Endothelial cell of umbilical vein (primary cell): Measurements from ENCODE around the gene DLK1. TPM values are rescaled to one million over a fixed set of nuclear protein-coding genes. Genes with fewer than 3 reads are reported as not detected.

Source experiments
- BruUV-seq: library from RNA; stranded (reverse); fragments of 400-500 nt; replicated peaks from 2 replicates; lab custom pipeline; 2021; lab: Mats Ljungman, UMichigan
- CTCF ChIA-PET: fragments of 300-600, 350-600 bp; sonication (Branson Sonifier 250); formaldehyde crosslinking; loops from one replicate; lab custom pipeline; 2021; ENCODE audit warnings: antibody characterized with exemption, inconsistent platforms; lab: Charles Lee
- POLR2A ChIA-PET: fragments of 300-600, 350-600 bp; sonication (Branson Sonifier 250); formaldehyde crosslinking; loops from one replicate; lab custom pipeline; 2021; ENCODE audit warnings: antibody characterized with exemption, inconsistent platforms; lab: Charles Lee
- DNase-seq: peaks from one replicate; pipeline ENCODE4 v3.0.0-alpha.2; 2011; ENCODE audit warnings: low read depth, low spot score
- FAIRE-seq: peaks from 2 replicates; lab custom pipeline; 2011; peaks lifted over from hg19 to GRCh38; lab: Jason Lieb, UNC
- H2AFZ ChIP-seq: 2 replicates; pipeline ENCODE4 v1.6.0; 2012; ENCODE audit warnings: low read depth, low read length, control low read depth, inconsistent platforms
- H3K27ac ChIP-seq: 2 replicates; pipeline ENCODE4 v1.5.1; 2011; ENCODE audit warnings: low read depth, mild to moderate bottlenecking, control low read depth, low read length, moderate library complexity; ENCODE audit not compliant: insufficient read depth
- H3K27me3 ChIP-seq, 2 experiments: 2 replicates each; pipeline versions ENCODE4 v1.6.0 to v1.6.1; 2011; ENCODE audit warnings: low read length in 2 of 2, mixed read lengths in 1 of 2; ENCODE audit not compliant: control insufficient read depth in 2 of 2, insufficient read depth in 2 of 2
- H3K36me3 ChIP-seq, 2 experiments: 2 replicates in 1 of 2; 3 replicates in 1 of 2; pipeline ENCODE4 v1.5.1; 2011; ENCODE audit warnings: low read length in 2 of 2, mild to moderate bottlenecking in 1 of 2, moderate library complexity in 1 of 2; ENCODE audit not compliant: control insufficient read depth in 2 of 2, insufficient read depth in 2 of 2; ENCODE audit errors: extremely low read depth in 1 of 2
- H3K4me1 ChIP-seq: 3 replicates; pipeline ENCODE4 v1.5.1; 2011; ENCODE audit warnings: mild to moderate bottlenecking, low read length; ENCODE audit not compliant: control insufficient read depth, insufficient read depth; ENCODE audit errors: extremely low read depth
- H3K4me2 ChIP-seq: 2 replicates; pipeline ENCODE4 v1.6.1; 2011; ENCODE audit warnings: low read length, control low read depth, mixed read lengths; ENCODE audit not compliant: insufficient read depth
- H3K4me3 ChIP-seq, 3 experiments: fragments of 200-600 bp in 1 of 3; sonication (generic), shearing (Covaris generic) in 1 of 3; replicated peaks in 1 of 3; 2 replicates each; pipeline ENCODE4 v1.5.1; 2011 to 2016; ENCODE audit warnings: control low read depth in 3 of 3, low read length in 3 of 3, mild to moderate bottlenecking in 2 of 3, inconsistent platforms in 1 of 3, low read depth in 1 of 3, moderate library complexity in 1 of 3; ENCODE audit not compliant: insufficient read depth in 1 of 3
- H3K79me2 ChIP-seq: 2 replicates; pipeline ENCODE4 v1.6.0; 2012; ENCODE audit warnings: low read length, inconsistent platforms; ENCODE audit not compliant: control insufficient read depth, insufficient read depth
- H3K9ac ChIP-seq: replicated peaks from 2 replicates; pipeline ENCODE3; 2011; ENCODE audit warnings: low read length, control low read depth; ENCODE audit not compliant: insufficient read depth; ENCODE audit errors: extremely low read depth
- H3K9me1 ChIP-seq: replicated peaks from 3 replicates; pipeline ENCODE4 v1.6.0; 2011; ENCODE audit warnings: mild to moderate bottlenecking, low read length; ENCODE audit not compliant: control insufficient read depth, insufficient read depth; ENCODE audit errors: extremely low read depth
- H3K9me3 ChIP-seq: replicated peaks from 2 replicates; pipeline ENCODE4 v1.5.1; 2012; ENCODE audit warnings: low read length, inconsistent platforms; ENCODE audit not compliant: control insufficient read depth, insufficient read depth
- H4K20me1 ChIP-seq: replicated peaks from 2 replicates; pipeline ENCODE3; 2011; ENCODE audit warnings: mild to moderate bottlenecking, low read length; ENCODE audit not compliant: control insufficient read depth, insufficient read depth; ENCODE audit errors: extremely low read depth
- CTCF ChIP-seq, 2 donors: IDR thresholded peaks; 1 replicate in 1 of 2; 2 replicates in 1 of 2; pipeline ENCODE4 v1.5.1; 2011; ENCODE audit warnings: low read length in 2 of 2, mild to moderate bottlenecking in 2 of 2, moderate library complexity in 2 of 2, control low read depth in 1 of 2, inconsistent platforms in 1 of 2, low read depth in 1 of 2; ENCODE audit not compliant: insufficient read depth in 1 of 2; ENCODE audit errors: extremely low read depth in 1 of 2
- EZH2 ChIP-seq: IDR thresholded peaks from 2 replicates; pipeline ENCODE4 v1.6.1; 2012; ENCODE audit warnings: borderline replicate concordance, low read depth, mild to moderate bottlenecking, moderate library complexity, low read length, inconsistent platforms; ENCODE audit not compliant: severe bottlenecking
- FOS ChIP-seq: IDR thresholded peaks from 2 replicates; pipeline ENCODE4 v1.6.1; 2011; ENCODE audit warnings: mild to moderate bottlenecking, low read length, moderate library complexity, borderline replicate concordance; ENCODE audit not compliant: insufficient read depth
- JUN ChIP-seq: IDR thresholded peaks from 2 replicates; pipeline ENCODE4 v1.6.1; 2011; ENCODE audit warnings: borderline replicate concordance, low read depth; ENCODE audit not compliant: insufficient read length, insufficient read depth
- MYC ChIP-seq: IDR thresholded peaks from one replicate; pipeline ENCODE4 v1.6.1; 2011; ENCODE audit warnings: mild to moderate bottlenecking, low read depth, low read length
- POLR2A ChIP-seq: IDR thresholded peaks from 2 replicates; pipeline ENCODE4 v1.6.1; 2012; ENCODE audit warnings: low read depth, mild to moderate bottlenecking, control low read depth, low read length
- POLR2AphosphoS5 ChIP-seq: IDR thresholded peaks from 2 replicates; pipeline ENCODE4 v1.6.1; 2012; ENCODE audit warnings: low read depth, mild to moderate bottlenecking, control low read depth, low read length, moderate library complexity; ENCODE audit not compliant: insufficient read depth
- dilution Hi-C: fragments of 300-500 bp; cut with MboI; formaldehyde crosslinking; loops from one replicate; pipeline ENCODE4 v1.15.0; 2019; ENCODE audit warnings: low sequenced_read_pairs; ENCODE audit not compliant: extremely low pct_ligation_motif_present
- intact Hi-C: fragments of 100-400 bp; cut with micrococcal nuclease; formaldehyde crosslinking; loops from one replicate; pipeline ENCODE4 v1.10.0; 2022
- polyA plus RNA-seq, 4 experiments: library from polyadenylated mRNA; depleted of rRNA in 3 of 4; stranded (reverse) in 3 of 4; unstranded in 1 of 4; fragments of >200 nt; gene quantifications; 2 replicates each; pipeline versions ENCODE4 v1.2.1 to v1.2.3, GENCODE V29; 2011 to 2012; ENCODE audit warnings: missing spikeins in 1 of 4
- total RNA-seq: library from RNA; stranded (reverse); gene quantifications from 2 replicates; pipeline ENCODE4 v1.2.3, GENCODE V29; 2021
- TF ChIP-seq, protein P1 (sequence below): IDR thresholded peaks from 2 replicates; pipeline ENCODE4 v1.6.1; 2011; ENCODE audit not compliant: insufficient read depth, insufficient read length

The DLK1 gene
- total and polyA plus RNA-seq, 2 donors (not counting 3 experiments of a cell fraction or from before 2014, with no cell fraction given), result not detected

DNA sequence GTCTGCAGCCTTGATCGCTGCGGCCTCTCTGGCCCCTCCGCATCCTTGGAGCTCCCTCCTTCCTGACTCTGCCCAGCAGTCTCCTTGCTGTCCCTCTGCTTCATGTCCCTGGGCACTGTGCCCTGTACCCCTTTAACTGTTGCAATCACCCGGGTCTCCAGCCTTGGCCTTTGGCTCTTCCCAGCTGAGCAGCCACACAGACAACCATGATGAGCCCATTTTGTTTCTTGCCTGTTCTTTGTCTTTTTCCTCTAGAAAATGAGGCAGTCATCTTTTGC lies 58.6 kb downstream of the DLK1 start:
- FAIRE-seq, result no peak
- H3K9ac ChIP-seq, result no peak overlapping the region
- H3K79me2 ChIP-seq, result no peaks in the 10 kb centered on the region
- no peaks in the 10 kb centered on the region for H3K27me3 ChIP-seq
- H4K20me1 ChIP-seq, result no peaks in the 10 kb centered on the region
- intact Hi-C loops, result no loop called here
- DNase-seq, result no peak
- H3K9me1 ChIP-seq, result no peaks in the 10 kb centered on the region
- H3K9me3 ChIP-seq, result no peaks in the 10 kb centered on the region
- ChIA-PET POLR2A (no interaction called here), CTCF (no interaction called here)
- TF ChIP-seq, protein P1, sequence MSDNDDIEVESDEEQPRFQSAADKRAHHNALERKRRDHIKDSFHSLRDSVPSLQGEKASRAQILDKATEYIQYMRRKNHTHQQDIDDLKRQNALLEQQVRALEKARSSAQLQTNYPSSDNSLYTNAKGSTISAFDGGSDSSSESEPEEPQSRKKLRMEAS, result no peak
- TF ChIP-seq JUN, result no peak
- TF ChIP-seq FOS, result no peak
- no peak overlapping the region for H2AFZ ChIP-seq
- H3K4me1 ChIP-seq, result no peaks in the 10 kb centered on the region
- H3K4me3 ChIP-seq, result no peak overlapping the region
- no peaks in the 10 kb centered on the region for H3K36me3 ChIP-seq
- BruUV-seq, result no TSS peak
- dilution Hi-C loops, result no loop called here
- H3K4me2 ChIP-seq, result no peak overlapping the region
- no peak overlapping the region for H3K27ac ChIP-seq

- CTCF ChIA-PET, result no interaction called here
- H3K4me2 ChIP-seq, result no peak overlapping the region
- DNase-seq, result no peak
- no peak for TF ChIP-seq CTCF (IDR thresholded peaks at IDR 0.05; ENCODE audit: extremely low read depth in 1 of 2, insufficient read depth in 1 of 2, low read depth in 1 of 2, low read length in 2 of 2)
- TF ChIP-seq, protein P1, result no peak
- no peak for TF ChIP-seq JUN
- TF ChIP-seq MYC, result no peak
- TF ChIP-seq FOS, result no peak
- TF ChIP-seq POLR2AphosphoS5, result no peak
- no peak for TF ChIP-seq POLR2A
- no peak for TF ChIP-seq EZH2
- no peaks in the 10 kb centered on the region for H3K79me2 ChIP-seq
- intact Hi-C loops (no loop called here), dilution Hi-C loops (no loop called here)
- H4K20me1 ChIP-seq, result no peaks in the 10 kb centered on the region
- no peaks in the 10 kb centered on the region for H3K27me3 ChIP-seq
- H2AFZ ChIP-seq, result no peak overlapping the region
- no peak for FAIRE-seq
- no peaks in the 10 kb centered on the region for H3K9me1 ChIP-seq
- H3K27ac ChIP-seq, result no peak overlapping the region
- no peak overlapping the region for H3K9ac ChIP-seq
- no peaks in the 10 kb centered on the region for H3K9me3 ChIP-seq
- no peaks in the 10 kb centered on the region for H3K36me3 ChIP-seq
- H3K4me3 ChIP-seq, result no peak overlapping the region
- BruUV-seq, result no TSS peak
- no peaks in the 10 kb centered on the region for H3K4me1 ChIP-seq
- POLR2A ChIA-PET, result no interaction called here
Observed at GRCh38 chr14:100785626-100786025, 58.9 kb downstream of the DLK1 start.
